SW480 (cell line): ENCODE results near the gene CHRDL2.
A peak's percentile ranks its signal among the peaks of the same experiment; 100 is the strongest.

Source experiments
- DNase-seq: peaks from one replicate; pipeline ENCODE4 v3.0.0-alpha.2; 2016; ENCODE audit warnings: low spot score

Gene CHRDL2

DNA sequence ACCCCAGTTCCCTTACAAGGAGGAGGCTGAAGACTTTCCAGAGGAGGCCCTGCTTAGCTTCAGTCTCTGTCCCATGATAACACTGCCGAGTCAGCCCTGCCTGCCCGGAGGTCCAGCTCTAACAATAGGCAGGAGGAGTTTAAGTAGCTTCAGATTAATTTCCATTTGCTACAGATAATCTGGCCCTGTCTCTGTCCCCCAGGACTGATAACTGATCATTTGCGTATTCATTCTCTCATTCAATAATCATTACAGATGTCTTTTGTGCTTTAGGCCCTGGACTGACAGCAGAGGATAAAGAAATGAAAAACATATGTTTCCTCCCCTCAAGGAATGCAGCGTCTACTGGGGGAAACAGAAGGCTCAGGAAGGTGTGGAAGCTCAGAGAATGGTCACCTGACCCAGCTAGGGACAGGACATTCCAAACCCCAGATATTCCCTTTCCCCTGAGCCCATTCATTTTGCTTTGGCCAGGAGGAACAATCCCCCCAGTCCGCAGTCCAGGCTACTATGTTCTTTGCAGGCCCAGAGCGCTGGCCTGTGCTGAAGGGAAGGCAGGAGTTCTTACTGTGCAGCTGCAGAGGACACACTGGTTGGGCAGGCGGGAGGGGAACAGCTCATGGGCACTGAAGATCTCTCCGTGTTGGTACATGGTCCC, 20.8 kb downstream of the CHRDL2 start:
- no peak for DNase-seq

DNA sequence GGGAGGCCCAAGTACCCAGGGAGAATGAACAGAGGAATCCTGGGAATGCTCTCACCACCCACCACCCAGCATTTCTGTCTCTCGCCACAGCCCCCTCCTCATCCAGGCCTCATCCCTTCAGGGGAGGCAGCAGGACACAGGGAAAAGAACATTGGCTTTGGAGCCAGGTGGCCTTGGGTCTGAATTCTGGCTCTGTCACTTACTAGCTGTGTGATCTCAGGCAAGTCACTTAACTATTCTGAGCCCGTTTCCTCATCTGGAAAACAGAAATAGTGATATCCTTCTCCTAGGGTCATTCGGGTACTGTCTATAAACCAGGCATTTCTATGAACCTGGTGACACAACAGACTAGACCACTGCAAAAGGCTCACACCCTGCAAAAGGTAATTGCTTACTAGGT, 22.1 kb downstream of the CHRDL2 start:
- DNase-seq: no peak

DNA sequence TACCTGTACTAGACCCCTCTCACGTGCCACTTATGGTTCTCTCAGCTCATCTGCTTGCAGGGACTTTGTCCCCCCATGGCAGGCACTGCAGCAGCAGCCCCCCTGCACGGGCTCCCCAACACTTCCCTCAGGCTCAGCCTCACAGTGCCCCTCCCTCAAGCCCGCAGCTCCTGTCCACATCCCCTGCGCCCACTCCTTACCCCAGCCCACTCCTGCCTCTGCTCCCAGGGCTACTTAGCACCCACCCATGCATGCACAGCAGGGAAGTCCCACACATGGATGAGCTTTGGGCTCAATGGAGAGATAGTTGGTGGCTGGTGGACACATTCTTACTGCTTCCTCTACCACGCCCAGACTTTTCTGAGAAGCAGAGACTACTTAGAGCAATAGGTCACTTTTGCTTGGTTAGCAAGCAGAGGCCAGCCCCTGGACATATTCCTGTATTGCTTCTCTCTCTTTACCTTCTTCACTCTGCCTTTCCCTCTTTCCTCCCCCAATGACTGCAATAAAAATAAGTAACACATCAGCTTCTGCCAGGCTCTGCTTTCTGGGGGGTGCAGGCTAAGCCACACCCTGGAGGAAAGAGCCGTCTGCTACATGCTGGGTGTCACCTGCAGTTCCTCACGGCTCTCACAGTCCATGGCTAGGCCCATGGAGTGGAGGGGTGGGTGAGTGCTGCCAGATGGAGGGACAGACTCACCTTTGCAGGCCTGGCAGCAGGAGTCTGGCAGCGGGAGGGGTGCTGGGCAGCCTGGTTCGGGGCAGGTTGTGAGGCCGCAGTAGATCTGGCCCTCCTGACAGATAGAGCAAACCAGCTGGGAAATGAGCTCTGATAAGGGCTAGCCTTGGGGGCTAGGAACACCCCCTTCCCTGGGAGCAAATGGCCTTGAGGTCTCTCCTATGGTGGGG, 23.4 kb downstream of the CHRDL2 start:
- no peak for DNase-seq

DNA sequence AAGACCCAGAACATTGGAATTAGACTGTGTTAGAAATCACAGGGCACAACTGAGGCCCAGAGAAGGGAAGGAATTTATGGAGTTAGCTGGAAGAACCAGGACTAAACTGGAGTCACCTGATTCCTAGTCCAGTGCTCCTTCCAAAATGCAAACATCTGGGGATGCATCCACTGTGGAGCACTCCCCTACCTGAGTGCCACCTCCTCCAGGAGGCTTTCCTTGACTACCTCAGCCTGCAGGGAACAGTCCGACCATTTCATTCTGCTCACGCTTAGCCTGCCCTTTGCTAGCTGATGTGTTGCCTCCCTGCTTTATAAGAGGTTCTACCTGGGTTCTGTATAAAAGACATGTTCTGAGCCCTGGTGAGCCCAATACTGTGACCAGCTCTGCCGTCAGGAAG, 24.0 kb downstream of the CHRDL2 start:
- no peak for DNase-seq

DNA sequence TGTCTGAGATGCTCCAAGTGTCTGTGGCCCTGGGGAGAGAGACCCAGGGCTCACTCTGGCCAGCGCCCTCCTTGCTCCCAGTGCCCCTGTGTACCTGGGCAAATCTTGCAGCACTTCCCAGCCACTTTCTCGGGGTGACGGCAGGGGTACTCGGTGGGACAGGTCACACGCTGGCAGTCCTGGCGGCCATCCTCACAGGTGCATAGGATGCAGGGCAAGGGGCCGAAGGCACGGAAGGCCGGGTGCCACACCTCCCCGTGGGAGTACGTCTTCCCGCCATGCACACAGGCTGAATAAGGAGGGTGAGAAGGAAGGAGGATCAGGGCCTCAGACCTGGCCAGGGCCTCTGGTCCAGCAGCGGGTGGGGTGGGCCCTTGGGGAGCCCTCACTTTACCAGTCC, 28.0 kb downstream of the CHRDL2 start:
- no peak for DNase-seq

DNA sequence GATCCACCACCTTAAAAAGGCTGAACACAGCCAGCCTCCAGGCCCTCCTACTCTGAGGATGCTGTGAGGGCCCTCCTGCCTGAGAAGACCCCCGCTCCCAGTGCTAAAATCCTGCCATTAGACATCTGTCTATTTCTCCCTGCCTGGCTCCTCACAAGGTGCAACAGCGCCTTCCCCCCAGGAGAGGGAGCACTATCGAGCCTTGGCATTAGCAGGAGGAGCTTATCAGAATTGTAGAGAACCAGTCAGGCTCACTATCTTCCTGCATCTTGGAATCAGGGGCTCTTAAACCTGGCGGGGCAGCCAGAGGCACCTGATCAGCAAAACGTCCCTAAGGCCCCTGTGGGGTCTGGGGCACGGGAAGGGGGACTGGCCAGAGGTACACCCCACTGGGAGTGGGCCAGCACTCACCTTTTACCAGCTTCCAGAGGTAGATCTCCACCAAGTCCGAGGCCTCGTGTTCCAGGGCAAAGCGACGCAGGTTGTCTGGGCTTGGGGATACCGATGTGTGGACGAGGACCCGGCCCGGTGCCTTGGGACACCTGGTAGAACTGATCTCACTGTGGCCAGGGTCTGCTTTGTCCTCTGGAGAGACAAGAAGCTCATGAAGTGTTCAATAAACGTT, 28.7 kb downstream of the CHRDL2 start:
- peak; percentile 68 for DNase-seq

DNA sequence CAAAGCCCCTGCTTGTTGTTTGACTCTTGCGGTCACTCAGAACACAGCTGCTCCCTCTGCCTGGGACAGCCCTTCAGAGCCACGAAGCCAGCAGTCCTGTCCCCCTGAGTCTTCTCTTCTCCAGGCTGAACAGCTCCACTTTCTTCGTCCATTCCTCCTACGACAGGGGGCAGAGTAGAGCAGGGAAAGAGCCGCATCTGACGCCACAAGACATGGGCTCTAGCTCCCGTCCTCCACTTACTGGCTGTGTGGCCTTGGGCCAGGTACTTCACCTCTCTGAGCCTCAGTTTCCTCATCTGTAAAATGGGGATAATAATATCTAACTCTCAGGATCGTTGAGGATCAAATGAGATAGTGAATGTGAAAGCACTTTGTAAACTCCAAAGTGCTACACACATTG, 29.9 kb downstream of the CHRDL2 start:
- no peak for DNase-seq

DNA sequence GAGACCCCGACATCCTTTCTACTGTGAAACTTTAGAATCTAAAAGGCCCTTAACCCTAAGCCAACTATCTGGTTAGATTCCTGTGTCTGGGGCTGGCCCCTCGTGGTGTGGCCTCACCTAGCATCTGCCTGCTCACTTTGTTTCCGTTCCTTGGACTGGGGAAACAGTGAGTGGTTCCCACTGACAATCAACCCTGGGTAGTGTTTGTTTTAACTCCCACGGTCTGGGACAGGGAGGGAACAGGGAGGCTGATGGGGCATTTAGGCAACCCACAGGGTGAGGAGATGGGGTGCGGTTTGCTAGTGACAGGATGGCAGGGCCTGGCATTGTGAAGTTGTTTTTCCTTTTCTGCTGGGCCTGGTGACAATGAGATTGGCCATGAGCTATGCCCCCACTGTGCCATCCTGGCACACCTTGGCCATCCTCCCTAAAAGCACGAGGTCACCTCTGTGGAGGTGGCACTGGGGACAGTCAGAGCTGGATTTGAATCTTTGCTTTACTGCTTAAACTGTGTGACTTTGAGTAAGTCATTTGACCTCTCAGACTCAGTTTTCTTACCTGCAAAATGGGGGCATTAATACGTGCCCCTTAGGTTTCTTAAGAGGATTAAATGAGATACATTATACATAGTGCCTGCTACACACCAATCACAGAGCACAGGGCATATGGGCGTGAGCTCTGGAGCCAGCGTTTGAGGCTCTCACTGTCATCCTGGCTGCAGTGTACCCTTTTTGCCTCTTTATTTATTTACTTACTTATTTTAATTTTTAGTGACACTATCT, 31.4 kb downstream of the CHRDL2 start:
- no peak for DNase-seq

DNA sequence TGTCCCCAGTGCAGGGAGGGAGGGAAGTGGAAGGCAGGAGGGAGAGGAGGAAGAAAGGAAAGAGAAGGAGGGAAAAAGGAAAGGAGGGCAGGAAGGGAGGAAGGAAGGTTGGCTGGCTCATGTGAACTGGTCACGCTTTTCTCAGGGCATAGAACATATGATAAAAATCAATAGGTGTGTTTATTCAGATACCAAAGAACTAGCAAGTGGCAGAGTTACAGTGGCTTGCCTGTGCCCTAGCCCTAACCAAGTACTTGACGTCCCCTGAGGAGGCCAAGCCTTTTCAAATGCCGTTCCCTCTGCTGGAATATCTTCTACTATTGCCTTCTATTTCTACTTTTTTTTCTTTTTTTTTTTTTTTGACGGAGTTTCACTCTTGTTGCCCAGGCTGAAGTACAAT, 33.5 kb downstream of the CHRDL2 start:
- no peak for DNase-seq

DNA sequence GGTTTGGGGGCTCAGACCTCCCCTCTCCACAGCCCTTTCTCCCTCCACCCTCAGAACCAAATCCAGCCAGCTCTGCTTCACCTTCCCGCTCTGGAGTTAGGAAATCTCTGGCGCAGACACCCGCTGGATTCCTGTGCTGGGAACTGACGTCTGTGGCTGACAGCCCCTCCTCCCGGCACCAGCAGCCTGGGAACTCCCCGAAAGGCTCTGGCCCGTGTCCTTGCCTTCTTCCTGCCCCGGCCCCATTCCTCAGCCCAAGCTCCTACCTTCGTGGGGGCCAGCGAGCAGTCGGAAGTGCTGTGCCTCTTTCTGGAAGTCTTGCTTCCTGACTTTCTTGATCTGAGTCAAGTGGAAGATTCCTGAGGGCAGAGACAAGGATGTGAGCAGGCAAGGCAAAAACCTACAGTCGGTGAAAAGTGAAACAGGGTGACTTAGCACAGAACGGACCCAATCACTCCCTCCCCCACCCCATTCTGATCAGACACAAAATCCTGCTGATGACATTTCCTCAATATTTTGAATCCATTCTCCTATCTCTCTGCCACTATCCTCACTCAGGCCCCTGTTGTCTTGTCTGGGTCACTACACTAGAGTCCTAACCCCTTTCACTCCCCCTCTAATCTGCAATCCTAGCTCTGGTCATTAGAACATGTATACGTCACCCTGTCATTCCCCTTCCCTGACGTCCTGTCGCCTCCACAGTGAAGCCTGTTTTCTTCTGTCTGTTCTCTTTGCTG, 34.1 kb downstream of the CHRDL2 start:
- no peak for DNase-seq

DNA sequence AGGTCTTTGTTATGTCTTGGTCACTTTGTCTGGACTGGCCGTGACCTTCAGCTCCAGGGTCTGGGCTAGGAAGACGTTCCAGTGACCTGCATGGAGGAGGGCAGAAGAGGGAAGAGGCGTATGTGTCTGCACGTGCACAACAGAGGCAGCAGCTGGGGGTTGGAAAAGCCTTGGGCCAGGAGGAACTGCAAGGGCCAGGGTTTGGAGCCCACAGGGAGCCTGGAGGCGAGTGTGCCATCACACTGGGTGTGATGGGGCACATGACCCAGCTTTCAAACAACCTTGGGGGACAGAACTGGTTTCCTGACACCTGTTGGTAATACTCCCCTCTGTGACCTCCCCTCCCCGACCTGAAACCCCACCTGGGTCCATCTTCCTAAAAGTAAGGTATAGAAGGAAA, 34.7 kb downstream of the CHRDL2 start:
- DNase-seq: no peak

DNA sequence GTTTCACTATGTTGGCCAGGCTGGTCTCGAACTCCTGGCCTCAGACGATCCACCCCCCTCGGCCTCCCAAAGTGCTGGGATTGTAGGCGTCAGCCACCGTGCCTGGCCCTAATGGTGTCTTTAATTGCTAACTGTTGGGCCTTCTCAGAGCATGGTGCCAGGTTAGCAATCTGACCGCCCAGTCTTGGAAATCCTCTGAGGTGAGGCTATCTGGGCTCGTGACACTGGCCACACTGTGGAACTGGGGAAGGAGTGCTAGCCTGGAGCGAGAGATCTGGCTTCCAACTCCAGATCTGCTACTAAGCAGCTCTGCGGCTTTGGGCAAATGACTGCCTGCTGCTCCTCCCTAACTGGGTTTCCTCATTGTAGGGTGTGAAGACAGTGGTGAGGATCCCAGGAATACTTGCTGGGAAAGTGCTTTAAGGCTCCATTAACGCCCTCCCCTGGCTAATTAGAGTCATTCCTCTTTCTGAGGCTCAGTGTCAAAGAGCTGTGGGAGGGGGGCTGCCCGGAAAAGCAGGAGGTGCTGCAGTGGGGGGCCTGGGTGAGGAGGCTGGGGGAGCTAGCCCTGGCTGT, 35.4 kb downstream of the CHRDL2 start:
- no peak for DNase-seq

DNA sequence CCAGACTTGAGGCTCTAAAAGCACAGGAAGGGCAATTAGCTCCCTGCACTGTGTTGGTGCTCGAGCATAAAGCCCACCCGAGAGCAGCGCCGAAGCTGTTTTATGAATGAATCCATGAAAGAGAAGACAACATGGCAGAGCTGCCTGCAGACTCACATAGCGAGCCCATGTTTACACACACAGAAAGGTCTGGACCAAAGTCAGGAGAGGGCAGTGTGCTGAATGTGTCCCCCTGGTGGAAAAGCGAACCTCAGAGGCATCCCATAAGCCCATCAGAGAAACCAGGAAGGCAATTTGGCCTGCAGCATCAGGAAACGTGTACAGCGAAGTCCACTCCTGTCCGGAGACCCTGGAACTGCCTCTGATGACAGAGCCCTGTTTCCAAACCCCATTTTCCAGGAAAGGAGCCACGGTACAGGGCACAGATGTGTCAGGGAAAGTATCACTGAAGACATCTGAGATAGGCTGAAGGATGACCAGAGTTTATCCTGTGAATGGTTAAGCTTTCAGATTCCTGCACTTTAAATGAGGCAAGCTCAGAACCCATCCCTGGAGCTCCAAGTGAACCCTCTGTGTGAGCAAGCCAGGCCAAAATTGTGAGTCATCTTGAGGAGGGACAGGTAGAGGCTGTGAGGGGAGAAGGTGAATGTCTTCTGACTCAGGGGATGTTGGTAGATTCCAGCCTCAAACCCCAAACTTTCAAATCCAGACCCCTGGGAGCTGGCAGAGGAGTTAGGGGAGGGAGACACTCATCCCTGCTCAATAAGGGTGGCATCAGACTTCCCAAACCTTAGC, 36.9 kb downstream of the CHRDL2 start:
- no peak for DNase-seq

DNA sequence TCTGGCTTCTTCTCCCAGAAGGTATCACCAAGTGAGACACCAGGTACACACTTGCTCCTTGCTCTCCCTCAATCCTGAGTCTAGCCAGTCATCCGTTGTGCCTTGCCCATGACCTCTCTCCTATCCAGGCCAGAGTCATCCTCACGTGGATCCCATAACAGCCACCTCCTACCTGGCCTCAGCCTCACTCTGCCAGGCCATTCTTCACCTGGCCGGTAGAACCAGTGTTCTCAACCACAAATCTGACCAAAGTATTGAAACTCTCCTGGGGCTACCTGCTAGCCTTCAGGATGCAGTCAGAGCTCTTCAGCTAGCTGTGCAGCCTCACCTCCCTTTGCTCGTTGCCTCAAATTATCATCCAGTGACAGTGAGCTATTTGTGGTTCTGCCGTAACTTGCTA, 37.7 kb downstream of the CHRDL2 start:
- no peak for DNase-seq

DNA sequence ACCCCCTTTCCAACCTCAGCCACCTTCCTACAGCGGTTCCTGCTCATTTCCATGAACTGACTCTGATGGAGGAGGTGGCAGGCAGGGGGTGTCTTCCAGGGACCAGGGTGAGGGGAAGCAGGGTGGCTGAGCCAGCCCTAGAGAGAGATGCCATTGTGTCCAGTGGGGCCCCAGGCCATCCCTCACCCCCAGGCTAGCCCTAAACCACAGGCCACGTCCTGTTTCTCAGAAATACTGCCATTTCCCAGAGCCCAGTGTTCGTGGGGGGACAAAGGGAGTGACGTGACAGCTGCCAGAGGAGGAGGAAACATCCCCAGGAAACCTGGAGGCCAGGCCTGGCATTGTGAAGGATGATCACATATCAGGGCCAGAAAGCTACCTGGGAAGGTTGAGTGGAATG, 39.5 kb downstream of the CHRDL2 start:
- DNase-seq: no peak

DNA sequence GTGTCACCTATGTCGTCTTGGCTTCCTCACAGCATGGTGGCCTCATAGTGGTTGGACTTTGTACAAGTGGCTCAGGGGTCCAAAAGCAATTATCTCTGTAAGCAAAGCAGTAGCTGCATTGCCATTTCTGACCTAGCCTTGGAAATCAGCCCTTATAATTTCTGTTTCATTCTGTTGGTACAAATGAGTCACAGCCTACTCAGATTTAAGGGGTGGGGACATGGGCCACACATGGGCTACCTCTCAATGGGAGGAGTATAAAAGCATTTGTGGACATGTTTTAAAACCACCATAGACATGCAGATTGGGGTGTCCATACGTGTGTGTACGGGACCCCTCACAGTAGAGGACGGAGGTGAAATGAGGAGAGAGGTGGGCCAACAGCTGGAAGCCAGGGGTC, 41.6 kb downstream of the CHRDL2 start:
- DNase-seq: no peak

DNA sequence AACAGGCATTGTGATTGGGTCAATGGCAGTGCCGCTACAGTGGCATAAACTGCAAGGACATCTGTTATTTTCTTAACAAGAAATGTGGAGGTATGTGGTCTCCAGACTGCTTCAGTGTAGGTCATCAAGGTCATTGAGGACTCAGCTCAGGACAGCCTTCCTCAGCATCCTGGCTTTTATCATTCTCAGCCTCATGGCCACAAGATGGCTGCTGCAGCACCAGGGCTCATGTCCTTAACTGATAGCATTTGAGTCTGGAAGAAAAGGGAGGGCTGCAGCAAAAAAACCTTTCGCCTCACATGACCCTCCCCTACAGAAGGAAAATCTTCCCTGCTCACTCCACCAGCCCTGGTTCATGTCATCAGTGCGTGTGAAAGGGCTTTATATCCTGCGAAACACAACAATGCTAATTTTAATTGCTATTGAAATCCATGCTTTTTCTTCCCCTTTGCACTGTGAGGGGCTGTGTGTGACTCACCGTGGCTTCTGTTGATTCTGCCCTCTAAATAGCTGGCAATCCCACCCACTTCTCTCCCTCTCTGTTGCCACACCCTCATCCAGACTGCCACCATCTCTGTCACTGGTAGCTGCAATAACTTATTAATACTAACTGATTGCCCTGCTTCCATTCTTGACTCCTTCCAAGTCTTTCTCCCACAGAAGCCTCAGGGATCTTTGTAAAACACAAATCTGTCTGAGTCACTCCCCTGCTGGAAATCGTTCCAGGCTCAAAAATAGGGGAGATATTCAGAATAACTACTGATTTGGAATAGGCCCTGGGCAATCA, 43.8 kb downstream of the CHRDL2 start:
- DNase-seq: no peak

DNA sequence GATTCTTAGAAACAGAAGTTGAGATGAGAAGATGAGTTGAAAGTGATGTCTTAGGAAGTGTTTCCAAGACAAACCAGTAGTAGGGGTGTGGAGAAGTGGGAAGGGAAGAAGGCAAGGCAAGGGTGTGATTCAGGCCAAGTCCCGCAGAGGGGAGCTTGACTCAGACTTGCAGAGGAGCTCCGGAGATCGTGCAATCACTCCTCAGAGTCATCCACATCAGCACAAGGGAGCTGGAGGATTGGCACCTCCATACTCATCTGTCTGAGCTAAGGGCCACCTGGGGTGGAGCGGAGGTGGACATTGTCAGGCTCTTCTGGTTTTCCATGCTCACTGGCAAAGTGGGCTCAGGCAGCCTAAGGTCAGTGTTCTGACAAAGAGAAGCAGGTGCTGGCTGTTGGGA, 44.4 kb downstream of the CHRDL2 start:
- DNase-seq: no peak

DNA sequence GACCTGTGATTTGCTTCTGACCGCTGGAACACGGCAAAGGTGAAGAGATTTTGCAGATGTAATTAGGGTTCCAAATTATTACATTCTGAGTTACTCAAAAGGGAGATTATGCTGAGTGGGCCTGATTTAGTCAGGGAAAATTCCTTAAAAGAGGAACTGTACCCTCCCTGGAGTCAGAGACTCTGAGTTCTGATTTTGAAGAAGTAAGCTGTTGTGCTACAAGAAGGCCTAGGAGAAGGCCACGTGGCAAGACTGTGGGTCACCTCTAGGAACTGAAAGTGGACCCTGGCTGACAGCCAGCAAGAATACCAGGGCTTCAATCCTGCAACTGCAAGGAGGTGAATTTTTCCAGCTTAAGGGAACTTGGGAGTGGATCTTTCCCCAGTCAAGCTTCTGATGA, 45.3 kb downstream of the CHRDL2 start:
- DNase-seq: no peak

DNA sequence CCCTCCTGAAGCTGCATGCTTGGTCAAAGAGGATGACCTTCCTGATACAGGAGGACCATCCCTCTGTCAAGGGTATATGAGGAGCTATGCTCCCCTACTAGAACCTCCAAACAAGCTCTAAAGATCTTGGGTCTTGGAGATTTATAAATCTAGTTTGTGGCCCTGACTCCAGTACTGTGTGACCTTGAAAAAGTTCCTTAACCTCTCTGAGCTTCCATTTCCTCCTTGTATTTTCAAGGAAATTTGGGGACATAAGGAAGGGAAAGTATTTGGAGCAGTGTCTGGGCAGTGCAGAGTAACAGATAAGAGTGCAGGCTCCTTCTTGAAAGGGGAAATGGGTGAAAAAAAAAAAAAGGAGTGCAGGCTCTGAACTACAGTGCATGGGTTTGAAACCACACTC, 45.9 kb downstream of the CHRDL2 start:
- no peak for DNase-seq
